Neural crest cell (in vitro differentiated cells): ENCODE data around the gene PKLR. TPM values are rescaled to one million over a fixed set of nuclear protein-coding genes. Genes with fewer than 3 reads are reported as not detected.

ENCODE experiments used
- DNase-seq: peaks from one replicate; pipeline ENCODE4 v3.0.0; 2021; ENCODE audit warnings: low read depth, mixed read lengths, low spot score
- H3K27ac Mint-ChIP-seq: one replicate; pipeline ENCODE4 v1.8.0; 2021; ENCODE audit warnings: mild to moderate bottlenecking, mixed read lengths; ENCODE audit not compliant: unreplicated experiment
- H3K27me3 Mint-ChIP-seq: 2 replicates; pipeline ENCODE4 v1.8.0; 2021; ENCODE audit warnings: low read depth, mild to moderate bottlenecking, mixed read lengths
- H3K36me3 Mint-ChIP-seq: 2 replicates; pipeline ENCODE4 v1.8.0; 2021; ENCODE audit warnings: low read depth, mild to moderate bottlenecking, mixed read lengths
- H3K4me1 Mint-ChIP-seq: 2 replicates; pipeline ENCODE4 v1.8.0; 2021; ENCODE audit warnings: mixed read lengths
- H3K4me3 Mint-ChIP-seq: one replicate; pipeline ENCODE4 v1.8.0; 2021; ENCODE audit warnings: mild to moderate bottlenecking, mixed read lengths
- H3K9me3 Mint-ChIP-seq: 2 replicates; pipeline ENCODE4 v1.8.0; 2021; ENCODE audit warnings: mixed read lengths
- CTCF ChIP-seq: fragments of 200-600 bp; sonication (generic); conservative IDR thresholded peaks from 2 replicates; pipeline ENCODE4 v1.5.0; 2021; ENCODE audit warnings: antibody characterized with exemption, mild to moderate bottlenecking
- total RNA-seq: library from RNA; stranded (reverse); gene quantifications from 2 replicates; pipeline ENCODE4 v1.2.1, GENCODE V29; 2021

PKLR gene
- total RNA-seq, 1 donor from 2014 or later: not detected

GRCh38 chr1:155273343-155274245 is 27.6 kb downstream of the PKLR start, which contains the start of gene CLK2:
TSS of gene CLK2 (minus strand) at chr1:155273504. CDS start at chr1:155270977, 2,527 bp downstream.
- peak; percentile 93 for DNase-seq
- H3K27ac Mint-ChIP-seq: peak within 1 kb of the TSS; percentile 92
- H3K27me3 Mint-ChIP-seq: no peaks in the 10 kb centered on the region
- peaks cover 45% of the 10 kb centered on the region for H3K4me1 Mint-ChIP-seq
- H3K4me3 Mint-ChIP-seq: peak within 1 kb of the TSS; percentile 93
- peaks cover 19% of the 10 kb centered on the region for H3K36me3 Mint-ChIP-seq
- no peak for TF ChIP-seq CTCF
- H3K9me3 Mint-ChIP-seq: no peaks in the 10 kb centered on the region

GRCh38 chr1:155272466-155273342 is 28.5 kb downstream of the PKLR start:
- Mint-ChIP-seq H3K4me1 (peaks cover 41% of the 10 kb centered on the region), H3K4me3 (peak overlapping the region; percentile 93), H3K27ac (peak overlapping the region; percentile 51), H3K36me3 (peaks cover 28% of the 10 kb centered on the region), H3K9me3 (no peaks in the 10 kb centered on the region), H3K27me3 (no peaks in the 10 kb centered on the region)
- peak; percentile 53 for DNase-seq
- TF ChIP-seq CTCF: no peak

- peaks cover 38% of the 10 kb centered on the region for H3K36me3 Mint-ChIP-seq
- H3K4me3 Mint-ChIP-seq: peak overlapping the region; percentile 33
- H3K27me3 Mint-ChIP-seq: no peaks in the 10 kb centered on the region
- no peak for DNase-seq
- H3K4me1 Mint-ChIP-seq: peaks cover 27% of the 10 kb centered on the region
- TF ChIP-seq CTCF: no peak
- no peak overlapping the region for H3K27ac Mint-ChIP-seq
- no peaks in the 10 kb centered on the region for H3K9me3 Mint-ChIP-seq
These were observed 31.9 kb downstream of the PKLR start for GRCh38 chr1:155269381-155269780.

- Mint-ChIP-seq H3K4me1 (peaks cover 24% of the 10 kb centered on the region), H3K9me3 (no peaks in the 10 kb centered on the region), H3K36me3 (peaks cover 38% of the 10 kb centered on the region), H3K27ac (no peak overlapping the region), H3K27me3 (no peaks in the 10 kb centered on the region), H3K4me3 (no peak overlapping the region)
- no peak for TF ChIP-seq CTCF
- no peak for DNase-seq
These were observed 32.6 kb downstream of the PKLR start for GRCh38 chr1:155268630-155269029.

- H3K36me3 Mint-ChIP-seq: peaks cover 35% of the 10 kb centered on the region
These were observed 33.9 kb downstream of the PKLR start for GRCh38 chr1:155267373-155267772.

More at GRCh38 chr1:155267373-155267772, 33.9 kb downstream of the PKLR start:
- no peak for DNase-seq
- no peak overlapping the region for H3K27ac Mint-ChIP-seq
- H3K9me3 Mint-ChIP-seq: no peaks in the 10 kb centered on the region
- peaks cover under 1% of the 10 kb centered on the region for H3K27me3 Mint-ChIP-seq
- TF ChIP-seq CTCF: no peak
- peak overlapping the region; percentile 21 for H3K4me3 Mint-ChIP-seq
- peaks cover 18% of the 10 kb centered on the region for H3K4me1 Mint-ChIP-seq
